Fibroblast of lung (primary cell): Measurements from ENCODE around the gene CHP1.
"Not testable (repeated sequence)": the region's sequence is repeated elsewhere in the genome, so short reads cannot be mapped to it uniquely, and the experiment has no call there.

ENCODE experiments used
- EZH2 ChIP-seq: IDR thresholded peaks from 2 replicates; pipeline ENCODE4 v1.5.1; 2012; ENCODE audit warnings: low read length, control low read depth, mild to moderate bottlenecking; ENCODE audit errors: missing control alignments
- TF ChIP-seq, protein P1 (sequence below), 2 donors: IDR thresholded peaks in 1 of 2; conservative IDR thresholded peaks in 1 of 2; 1 replicate in 1 of 2; 2 replicates in 1 of 2; pipeline ENCODE4 v1.5.1; 2011 to 2012; ENCODE audit warnings: low read length in 2 of 2, control low read depth in 1 of 2, inconsistent platforms in 1 of 2, low read depth in 1 of 2, mild to moderate bottlenecking in 1 of 2

GRCh38 chr15:41282436-41282835 lies 51.4 kb downstream of the CHP1 start:
- TF ChIP-seq, protein P1, sequence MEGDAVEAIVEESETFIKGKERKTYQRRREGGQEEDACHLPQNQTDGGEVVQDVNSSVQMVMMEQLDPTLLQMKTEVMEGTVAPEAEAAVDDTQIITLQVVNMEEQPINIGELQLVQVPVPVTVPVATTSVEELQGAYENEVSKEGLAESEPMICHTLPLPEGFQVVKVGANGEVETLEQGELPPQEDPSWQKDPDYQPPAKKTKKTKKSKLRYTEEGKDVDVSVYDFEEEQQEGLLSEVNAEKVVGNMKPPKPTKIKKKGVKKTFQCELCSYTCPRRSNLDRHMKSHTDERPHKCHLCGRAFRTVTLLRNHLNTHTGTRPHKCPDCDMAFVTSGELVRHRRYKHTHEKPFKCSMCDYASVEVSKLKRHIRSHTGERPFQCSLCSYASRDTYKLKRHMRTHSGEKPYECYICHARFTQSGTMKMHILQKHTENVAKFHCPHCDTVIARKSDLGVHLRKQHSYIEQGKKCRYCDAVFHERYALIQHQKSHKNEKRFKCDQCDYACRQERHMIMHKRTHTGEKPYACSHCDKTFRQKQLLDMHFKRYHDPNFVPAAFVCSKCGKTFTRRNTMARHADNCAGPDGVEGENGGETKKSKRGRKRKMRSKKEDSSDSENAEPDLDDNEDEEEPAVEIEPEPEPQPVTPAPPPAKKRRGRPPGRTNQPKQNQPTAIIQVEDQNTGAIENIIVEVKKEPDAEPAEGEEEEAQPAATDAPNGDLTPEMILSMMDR (conservative IDR thresholded peaks at IDR 0.05 in 1 of 2, IDR thresholded peaks at IDR 0.05 in 1 of 2; ENCODE audit: low read depth in 1 of 2, low read length in 2 of 2), result not testable (repeated sequence)
- TF ChIP-seq EZH2, result not testable (repeated sequence)
